GM18909 (cell line): Measurements from ENCODE around the gene ABTB1.

Experiments used
- ATAC-seq: cut with Tn5 transposase; IDR thresholded peaks from one replicate; pipeline ENCODE4 v1.9.1; 2021; ENCODE audit warnings: mild to moderate bottlenecking; ENCODE audit not compliant: unreplicated experiment, poor library complexity

ABTB1 gene

GRCh38 chr3:127716384-127716783 lies 43.6 kb downstream of the ABTB1 start:
- no peak for ATAC-seq

GRCh38 chr3:127717357-127718244 lies 44.8 kb downstream of the ABTB1 start:
- no peak for ATAC-seq

- no peak for ATAC-seq
These were observed 45.6 kb downstream of the ABTB1 start for GRCh38 chr3:127718245-127718915.

GRCh38 chr3:127718916-127719290 lies 46.2 kb downstream of the ABTB1 start:
- no peak for ATAC-seq

GRCh38 chr3:127719369-127719768 lies 46.6 kb downstream of the ABTB1 start:
- no peak for ATAC-seq

- ATAC-seq: no peak
These were observed 47.5 kb downstream of the ABTB1 start for GRCh38 chr3:127720161-127720823.

GRCh38 chr3:127720985-127721935 lies 48.5 kb downstream of the ABTB1 start:
- ATAC-seq: no peak

- no peak for ATAC-seq
These were observed 49.5 kb downstream of the ABTB1 start for GRCh38 chr3:127722091-127722784.

GRCh38 chr3:127723011-127723567 lies 50.3 kb downstream of the ABTB1 start:
- no peak for ATAC-seq

- no peak for ATAC-seq
These were observed 54.1 kb downstream of the ABTB1 start for GRCh38 chr3:127726894-127727293.

- ATAC-seq: no peak
These were observed 55.8 kb downstream of the ABTB1 start for GRCh38 chr3:127728417-127729015.

GRCh38 chr3:127729556-127730056 lies 56.9 kb downstream of the ABTB1 start:
- no peak for ATAC-seq

- ATAC-seq: no peak
These were observed 57.4 kb downstream of the ABTB1 start for GRCh38 chr3:127730171-127730570.
